Measurements from ENCODE around the gene OCIAD2.
"Not testable (repeated sequence)": the region's sequence is repeated elsewhere in the genome, so short reads cannot be mapped to it uniquely, and the experiment has no call there.

The OCIAD2 gene, protein sequence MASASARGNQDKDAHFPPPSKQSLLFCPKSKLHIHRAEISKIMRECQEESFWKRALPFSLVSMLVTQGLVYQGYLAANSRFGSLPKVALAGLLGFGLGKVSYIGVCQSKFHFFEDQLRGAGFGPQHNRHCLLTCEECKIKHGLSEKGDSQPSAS

DNA sequence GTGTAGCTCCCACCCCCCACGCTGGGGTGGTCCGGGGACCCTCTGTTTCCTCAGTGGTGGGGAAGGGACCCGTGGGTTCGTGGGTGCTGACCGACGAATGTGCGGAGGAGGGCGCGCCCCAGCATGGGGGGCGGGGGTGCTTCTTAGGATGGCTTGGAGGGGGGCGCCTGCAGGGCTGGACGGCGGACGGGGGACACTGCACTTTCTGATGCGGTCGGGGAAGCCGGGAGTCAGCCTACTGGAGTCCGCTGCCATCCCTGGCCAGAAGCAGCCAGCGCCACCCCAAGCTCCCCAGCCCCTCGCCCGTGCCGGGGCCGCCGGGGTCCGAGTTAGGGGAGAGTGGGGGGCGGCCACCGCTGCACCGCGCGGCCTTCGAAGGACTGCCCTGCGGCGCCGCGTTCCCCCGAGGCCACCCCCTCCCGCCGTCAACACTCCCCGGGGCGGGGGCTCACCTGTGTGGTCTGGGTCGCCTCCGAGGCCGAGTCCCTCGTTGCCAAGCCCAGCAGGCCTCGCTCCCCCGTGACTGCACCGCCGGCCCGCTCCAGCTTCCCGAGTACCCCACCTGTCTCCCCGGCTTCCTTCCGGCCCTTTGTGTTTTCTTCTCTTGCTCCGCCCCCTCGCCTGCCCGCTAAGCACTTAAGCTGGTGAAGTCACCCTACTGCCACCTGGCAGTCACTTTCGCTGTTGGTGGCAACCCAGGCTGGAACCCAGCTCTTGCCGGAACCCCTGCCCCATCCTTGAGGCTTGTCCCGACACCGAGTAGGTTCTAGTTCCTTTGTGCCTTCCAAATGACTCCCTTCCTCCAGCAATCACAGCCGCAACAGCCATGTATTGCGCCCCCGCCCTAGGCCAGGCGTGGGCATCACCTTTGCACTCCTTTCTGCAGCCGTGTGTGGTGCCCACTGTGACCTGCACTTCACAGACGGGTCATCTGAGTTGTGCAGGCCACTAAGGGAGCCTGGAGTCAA, at the start of gene OCIAD2:
Gene OCIAD2, minus strand, starts transcription at position 569 of the 968 bp plus-strand sequence. CDS start 2,225 bp downstream, outside the sequence.
- peak; percentile 88 for DNase-seq

DNA sequence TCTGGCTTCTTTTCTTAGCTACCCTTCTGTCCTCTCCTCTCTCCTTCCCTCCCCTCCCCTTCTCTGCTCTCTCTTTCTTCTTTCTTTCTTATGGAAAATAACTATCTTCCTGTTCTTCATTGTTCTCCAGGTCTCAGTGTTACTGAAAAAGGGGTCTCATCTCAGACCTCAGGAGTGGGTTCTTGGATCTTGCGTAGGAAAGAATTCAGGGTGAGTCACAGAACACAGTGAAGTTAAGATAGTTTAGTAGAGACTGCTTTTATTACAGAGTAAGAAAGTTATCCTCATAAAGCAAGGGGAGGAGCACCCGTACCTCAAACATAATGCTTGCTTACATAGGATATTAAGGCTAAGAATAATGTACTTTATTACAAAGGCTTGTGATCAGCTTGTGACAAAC, 47.7 kb upstream of the OCIAD2 start:
- DNase-seq, result no peak

DNA sequence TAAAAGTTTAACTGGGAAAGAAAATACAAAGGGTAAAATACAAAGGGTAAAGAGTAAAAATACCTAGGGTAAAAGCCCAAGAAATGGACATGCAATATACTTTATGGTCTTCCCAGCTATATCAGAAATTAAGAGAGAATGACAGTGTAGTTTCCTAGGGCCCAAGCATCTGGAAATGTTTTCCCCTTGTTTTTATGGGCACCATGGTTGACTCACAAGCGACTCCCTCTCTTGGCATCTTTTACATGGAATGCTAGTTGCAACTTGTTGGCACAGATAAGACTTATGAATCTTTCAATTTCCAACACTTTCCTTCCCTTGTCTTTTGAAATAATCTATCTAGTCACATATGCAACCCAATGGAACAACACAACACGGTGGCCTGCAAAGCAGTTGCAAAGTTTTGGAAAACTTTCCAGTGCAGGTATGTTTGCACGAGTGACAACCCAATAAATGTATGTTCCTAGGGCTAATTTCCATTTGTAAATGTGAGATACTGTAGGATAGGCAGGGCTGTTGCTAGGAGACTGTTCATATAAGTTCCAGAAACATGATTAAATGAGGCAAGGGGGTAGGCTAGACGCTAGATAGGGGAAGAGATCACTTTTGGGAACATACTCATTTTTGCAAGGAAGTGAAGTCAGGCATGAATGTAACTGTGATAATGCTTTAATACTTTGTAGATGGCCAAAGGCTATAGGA, 43.1 kb upstream of the OCIAD2 start:
- no peak for DNase-seq

DNA sequence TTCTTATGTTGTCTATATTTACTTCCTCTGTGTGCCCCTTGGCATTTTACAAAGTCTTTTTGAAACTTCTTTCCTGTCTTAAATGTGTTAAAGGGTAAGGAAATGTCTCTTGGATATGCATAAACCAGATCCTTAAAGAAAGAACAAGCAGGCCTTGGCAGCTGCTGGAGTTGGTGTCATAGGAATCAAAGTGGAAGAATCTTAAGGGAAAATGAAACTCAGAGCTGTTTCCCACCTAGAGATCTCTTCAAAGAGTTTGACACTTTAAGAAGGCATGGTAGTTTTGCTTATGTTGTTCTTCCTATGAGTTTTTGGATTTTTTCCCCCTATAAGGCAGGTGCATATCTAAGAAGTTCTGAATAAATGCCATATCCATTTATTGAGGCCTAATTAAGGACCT, 42.5 kb upstream of the OCIAD2 start:
- no peak for DNase-seq

DNA sequence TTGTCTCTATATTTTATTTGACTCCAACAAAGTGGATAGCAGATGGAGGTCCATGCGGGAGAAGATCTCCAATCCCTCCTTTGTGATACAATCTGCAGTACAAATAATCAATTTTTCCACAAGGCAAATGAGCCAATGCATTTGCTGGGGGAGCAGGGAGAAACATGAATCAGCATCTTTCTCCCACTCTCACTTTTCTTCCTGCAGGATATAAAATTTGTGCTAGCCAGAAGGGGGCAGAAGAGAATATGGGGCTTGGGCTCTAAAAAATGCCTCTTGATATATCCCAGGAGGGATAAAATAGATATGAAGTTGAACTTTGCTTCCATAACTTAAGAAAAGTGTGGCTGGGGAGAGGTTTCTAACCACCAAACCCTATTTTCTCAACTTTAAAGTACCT, 41.2 kb upstream of the OCIAD2 start:
- no peak for DNase-seq

DNA sequence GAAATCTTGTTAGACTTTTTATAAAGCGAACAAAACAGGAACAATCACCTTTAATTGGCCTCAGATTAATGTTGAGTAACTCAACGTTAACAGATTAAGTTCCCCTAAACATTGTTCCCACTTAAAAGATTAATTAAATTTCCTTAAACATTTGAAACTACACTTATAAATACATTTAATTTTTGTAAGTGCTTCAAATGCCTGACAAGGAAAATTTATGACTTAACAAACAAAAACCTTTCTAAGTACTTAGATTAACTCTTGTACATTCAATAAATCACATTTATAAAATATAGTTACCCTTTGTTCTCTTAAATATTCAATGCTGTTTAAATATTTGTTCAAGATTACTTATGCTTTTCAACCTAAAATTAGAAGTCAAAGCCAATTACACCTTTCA, 39.4 kb upstream of the OCIAD2 start:
- DNase-seq, result no peak

DNA sequence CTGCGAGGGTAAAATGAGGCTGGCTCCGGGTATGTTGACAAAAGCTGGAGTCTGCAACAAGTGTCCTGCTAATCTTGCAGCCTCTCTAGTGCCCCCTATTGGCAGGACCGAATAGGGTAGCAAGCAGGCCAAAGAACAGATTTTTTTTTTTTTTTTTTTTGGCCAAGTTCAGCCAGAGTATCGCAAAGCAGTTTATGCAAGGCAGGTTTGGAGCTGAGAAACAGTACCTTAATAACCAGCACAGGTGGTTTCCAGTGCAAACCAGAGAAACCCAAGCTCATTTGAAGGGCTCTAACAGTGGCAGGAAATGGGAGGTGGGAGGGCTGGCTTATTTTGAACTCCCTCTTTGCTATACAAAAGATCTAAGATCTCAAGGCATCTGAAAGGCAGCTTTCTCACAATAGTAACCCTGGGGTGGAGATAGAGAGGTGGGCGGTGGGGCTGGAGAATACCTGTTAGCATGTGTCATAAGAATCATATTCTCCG, 38.2 kb upstream of the OCIAD2 start:
- no peak for DNase-seq

DNA sequence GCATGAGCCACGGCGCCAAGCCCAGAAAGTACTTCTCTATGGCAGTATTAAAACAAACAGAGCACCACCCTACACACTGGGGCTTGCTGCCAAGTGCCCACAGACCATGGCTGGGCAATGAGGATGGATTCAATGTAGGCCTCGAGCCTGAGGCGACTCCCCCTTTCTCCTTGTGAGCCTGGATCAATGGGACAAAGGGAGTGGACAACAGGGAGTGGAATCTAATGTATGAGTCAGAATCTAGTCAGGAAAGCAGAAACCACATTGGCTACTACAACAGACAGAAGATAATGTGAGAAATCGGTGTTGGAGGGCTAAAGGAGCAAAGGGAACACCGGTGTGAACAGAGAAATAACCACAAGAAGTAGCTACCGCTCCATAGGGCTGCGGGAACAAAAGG, 37.7 kb upstream of the OCIAD2 start:
- no peak for DNase-seq

DNA sequence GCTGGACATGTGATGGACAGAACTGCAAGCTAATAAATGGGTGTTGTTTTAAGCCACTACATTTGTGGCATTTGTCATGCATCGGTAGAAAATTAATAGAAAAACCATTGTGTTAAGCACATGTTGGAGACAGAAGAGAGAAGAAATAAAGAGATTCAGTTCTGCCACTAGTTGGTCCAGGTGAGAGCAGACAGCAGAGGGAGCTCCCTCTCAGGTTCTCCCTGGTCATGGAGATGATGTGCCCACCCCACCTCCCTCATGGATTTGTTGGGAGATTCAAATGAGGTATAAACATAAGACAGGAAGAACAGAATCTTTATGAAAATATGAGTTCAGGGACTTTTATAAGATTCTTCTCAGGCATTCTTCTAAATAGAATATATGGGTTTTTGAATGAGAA, 36.8 kb upstream of the OCIAD2 start:
- DNase-seq, result no peak

DNA sequence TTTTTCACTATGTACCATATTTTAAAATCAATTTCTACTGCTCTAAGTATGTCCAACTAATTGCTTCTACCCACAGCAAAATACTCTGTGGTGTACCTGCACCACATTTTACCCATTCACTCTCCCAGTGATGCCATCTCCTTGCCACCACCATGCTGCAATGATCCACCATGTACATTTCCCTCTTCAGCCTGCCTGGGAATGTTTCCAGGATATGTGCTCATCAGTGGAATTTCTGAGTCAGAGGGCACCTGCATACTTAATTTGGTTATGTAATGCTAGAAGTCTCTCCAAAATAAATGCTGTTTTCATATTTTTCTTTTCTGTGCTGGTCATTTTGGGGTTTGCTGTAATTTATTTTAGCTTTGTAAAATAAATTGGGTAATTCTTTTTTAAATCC, 33.2 kb upstream of the OCIAD2 start:
- DNase-seq, result no peak

DNA sequence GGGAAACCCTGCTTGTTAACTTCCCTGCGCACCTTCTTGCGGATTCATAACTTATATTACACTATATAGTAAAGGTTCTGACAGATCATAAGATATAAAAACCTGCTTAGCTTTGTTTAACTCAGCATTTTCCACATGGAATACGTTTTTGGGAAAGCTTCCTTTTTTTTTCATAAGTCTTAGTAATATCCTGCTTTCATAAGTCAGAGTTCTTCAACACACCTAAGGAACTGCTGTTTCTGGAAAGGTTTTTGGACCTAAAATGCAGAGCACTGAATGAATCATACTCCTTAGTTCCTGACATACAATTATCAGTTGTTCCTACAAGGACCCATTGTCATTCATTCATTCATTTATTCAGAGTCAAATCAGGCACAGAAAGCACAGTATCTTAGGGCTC, 32.3 kb upstream of the OCIAD2 start:
- DNase-seq, result no peak

DNA sequence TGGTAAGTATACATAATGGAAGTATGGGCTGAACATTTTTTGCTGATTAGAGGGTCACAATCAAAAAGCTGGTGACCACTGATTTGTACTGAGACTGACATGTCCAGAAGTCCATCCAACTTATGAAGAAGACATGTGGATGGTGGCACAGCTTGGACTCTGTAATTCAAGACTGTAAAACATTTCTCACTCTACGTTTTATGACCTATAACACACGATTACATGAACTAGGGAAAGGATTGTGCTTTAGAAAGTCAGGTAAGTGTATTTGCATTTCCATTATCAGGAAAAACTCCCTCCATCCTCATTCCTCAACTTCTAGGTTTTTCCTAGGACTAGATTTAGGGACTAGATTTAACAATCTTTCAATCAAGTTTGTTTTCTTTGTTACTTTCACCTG, 30.5 kb upstream of the OCIAD2 start:
- no peak for DNase-seq

DNA sequence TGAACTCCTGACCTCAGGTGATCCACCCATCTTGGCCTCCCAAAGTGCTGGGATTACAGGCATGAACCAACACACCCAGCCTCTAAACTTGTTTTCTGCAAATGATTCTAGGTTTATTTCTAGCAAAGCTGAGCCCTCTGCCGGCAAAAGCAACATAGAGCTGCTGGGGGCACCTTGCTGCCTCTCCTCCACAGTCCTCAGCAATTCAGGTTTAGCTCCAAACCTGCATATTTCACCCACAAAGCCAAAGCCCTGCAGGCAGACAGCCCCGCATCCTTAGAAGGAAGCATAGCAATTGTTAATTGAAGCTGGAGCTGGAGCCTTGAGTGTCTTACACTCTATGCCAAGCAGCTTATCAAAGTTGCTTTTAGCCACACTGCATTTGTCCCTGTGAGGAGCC, 24.9 kb upstream of the OCIAD2 start:
- no peak for DNase-seq

DNA sequence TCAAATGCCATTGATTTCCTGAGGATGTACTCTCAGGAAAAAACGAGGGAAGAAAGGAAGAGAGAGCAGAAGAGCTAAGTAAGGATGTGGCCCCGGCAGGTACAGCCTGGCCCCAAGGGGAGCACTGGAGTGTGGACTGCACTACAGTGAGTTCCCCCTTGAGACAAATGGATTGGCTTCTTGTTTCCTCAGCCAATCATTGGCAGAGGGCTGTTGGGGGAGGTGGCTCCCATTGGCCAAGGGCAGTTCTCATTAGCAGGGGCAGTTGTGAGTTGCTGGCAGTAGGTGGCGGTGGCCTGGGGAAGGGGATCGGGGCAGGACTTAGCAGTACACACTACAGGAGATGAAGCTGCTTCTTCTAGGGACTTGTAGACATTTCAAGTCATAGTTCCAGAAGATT, 24.1 kb upstream of the OCIAD2 start:
- no peak for DNase-seq

DNA sequence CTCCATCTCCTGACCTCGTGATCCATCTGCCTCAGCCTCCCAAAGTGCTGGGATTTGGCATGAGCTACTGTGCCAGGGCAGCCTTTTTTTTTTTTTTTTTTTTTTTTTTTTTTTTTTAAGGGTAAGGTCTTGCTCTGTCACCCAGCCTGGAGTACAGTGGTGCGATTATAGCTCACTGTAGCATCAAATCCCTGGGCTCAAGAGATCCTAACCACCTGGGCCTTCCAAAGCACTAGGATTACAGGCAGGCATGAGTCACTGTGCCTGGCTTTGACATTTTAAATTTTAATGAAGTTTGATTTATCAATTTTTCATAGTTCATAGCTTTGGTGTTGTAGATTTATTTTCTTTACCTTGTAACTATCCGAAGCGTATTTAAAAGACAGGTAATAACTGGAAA, 17.8 kb upstream of the OCIAD2 start:
- no peak for DNase-seq

DNA sequence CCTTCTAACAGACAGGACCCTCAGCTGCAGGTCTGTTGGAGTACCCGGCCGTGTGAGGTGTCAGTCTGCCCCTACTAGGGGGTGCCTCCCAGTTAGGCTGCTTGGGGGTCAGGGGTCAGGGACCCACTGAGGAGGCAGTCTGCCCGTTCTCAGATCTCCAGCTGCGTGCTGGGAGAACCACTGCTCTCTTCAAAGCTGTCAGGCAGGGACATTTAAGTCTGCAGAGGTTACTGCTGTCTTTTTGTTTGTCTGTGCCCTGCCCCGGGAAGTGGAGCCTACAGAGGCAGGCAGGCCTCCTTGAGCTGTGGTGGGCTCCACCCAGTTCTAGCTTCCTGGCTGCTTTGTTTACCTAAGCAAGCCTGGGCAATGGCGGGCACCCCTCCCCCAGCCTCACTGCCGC, 16.5 kb upstream of the OCIAD2 start:
- DNase-seq, result not testable (repeated sequence)

DNA sequence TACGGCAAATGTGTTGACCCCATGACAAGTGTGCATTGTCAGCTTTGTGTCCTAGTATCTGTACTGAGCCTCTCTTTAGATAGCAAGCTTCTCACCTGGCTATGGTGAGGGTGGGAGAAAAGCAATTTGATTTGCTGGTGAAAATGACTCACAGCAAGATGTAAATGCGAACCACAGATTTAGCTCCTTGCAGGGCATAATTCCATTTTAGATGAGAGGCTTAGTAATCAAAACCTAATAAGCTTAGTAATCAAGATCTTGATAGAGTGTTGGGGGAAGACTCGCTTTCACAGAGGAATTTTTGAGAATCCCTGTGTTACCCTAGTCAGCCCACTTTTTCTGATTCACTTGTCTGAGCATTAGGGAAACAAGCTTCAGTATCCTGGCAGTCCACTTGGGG, 7.7 kb upstream of the OCIAD2 start:
- no peak for DNase-seq

DNA sequence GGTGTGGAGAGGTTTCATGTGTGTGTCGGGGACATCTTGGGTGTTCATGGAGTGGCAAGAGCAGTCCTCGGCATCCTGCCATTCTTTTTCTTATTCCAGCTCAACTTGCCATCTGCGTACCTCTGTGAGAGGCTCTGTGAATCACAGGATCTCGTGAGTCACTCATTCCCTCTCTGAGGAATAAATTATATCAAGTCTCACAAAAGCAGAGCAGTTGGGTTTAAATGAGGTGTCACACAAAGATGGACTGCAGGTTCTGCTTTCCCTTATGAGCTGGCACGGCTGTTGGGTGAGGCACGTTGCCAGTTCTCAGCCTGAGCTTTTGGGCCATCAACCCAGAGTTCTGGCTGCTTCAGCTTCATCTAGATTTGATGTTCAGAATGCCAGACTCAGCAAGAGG, 6.8 kb upstream of the OCIAD2 start:
- DNase-seq, result no peak

DNA sequence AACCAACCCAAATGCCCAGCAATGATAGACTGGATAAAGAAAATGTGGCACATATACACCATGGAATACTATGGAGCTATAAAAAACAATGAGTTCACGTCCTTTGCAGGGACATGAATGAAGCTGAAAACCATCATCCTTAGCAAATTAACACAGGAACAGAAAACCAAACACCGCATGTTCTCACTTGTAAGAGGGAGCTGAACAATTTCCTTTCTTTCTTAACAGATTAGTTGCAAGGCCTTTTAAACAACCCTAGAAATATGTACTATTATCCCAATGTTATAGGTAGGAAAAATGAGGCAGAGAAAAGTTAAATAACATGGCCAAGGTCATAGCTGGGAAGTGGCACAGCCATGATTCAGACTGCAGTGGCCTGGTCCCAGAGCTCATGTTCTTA, 5.8 kb upstream of the OCIAD2 start:
- no peak for DNase-seq

DNA sequence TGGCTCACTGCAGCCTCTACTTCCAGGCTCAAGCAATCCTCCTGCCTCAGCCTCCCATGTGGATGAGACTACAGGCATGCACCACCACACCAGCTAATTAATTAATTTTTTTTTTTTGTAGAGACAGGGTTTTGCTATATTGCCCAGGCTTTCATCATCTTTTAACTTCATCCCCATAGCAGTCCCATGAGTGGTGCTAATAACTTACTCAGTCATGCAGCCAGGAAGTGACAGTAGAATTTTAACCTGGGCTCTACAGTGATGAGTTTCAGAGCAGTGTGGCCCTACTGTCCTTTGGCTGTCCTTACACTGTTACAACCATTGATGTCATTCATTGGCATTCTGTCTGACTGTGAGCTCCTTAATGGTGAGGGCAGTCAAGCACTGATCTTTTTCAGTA, 3.9 kb upstream of the OCIAD2 start:
- DNase-seq, result no peak

DNA sequence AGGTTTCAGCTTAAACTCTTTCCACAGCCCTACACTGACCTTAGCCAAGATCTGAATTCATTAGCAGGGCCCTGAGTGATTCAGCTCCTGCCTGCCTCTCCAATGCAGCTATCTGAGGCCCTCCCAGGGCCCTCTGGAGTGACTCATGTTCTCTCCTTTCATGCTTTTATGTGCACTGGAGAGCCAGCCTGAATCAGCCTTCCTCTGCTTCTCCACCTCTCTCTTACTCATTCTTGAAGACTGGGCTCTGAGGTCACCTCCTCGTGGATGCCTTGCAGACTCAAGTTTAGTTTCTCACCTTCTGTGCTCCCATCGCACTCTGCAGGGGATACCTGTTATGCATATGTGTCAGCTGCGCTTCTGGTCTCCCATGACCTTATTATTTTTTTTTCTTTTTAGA, 3.1 kb upstream of the OCIAD2 start:
- no peak for DNase-seq

DNA sequence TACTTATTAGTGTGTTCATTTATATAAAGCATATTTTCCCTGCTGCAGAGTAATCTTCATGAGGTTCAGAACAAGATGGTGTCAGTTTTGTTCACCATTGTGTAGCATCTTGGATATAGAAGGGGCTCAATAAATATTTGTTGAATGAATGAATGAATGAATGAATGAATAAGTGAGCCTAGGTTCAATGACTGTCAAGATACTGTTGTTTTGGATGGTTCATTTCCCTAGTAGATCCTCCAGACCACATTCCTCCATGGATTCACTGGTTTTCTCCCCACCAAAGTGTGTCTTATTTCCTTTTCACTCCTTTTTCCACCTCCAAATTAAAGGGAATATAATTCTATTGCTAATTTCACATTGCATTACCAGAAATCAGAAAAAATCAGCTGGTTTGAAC, 2.1 kb upstream of the OCIAD2 start:
- no peak for DNase-seq

DNA sequence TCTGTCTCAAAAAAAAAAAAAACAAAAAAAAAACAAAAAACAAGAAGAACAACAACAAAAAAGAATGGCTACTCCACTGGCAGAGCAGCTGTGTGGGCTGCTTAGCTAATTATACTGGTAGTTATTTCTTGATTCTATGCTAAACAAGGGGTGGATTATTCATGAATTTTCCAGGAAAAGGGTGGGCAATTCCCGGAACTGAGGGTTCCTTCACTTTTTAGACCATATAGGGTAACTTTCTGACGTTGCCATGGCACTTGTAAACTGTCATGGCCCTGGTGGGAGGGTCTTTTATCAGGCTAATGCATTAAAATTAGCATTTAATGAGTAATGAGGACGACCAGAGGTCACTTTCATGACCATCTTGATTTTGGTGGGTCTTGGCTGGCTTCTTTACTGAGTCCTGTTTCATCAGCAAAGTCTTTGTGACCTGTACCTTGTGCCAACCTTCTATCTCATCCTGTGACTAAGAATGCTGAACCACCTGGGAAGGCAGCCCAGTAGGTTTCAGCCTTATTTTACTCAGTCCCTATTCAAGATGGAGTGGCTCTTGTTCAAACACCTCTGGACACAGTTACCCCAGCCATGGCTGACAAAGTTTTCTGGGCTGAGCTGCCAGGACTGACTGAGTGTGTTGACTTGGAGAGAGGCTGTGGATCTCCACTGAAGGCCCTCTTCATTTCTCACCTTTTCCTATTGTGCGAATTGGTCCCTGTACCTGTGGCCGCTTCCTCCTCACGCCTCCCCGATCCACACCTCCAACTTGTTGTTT, 1.3 kb upstream of the OCIAD2 start:
- no peak for DNase-seq
